HepG2 (cell line): Measurements from ENCODE around the gene ARL5C. TPM values are rescaled to one million over a fixed set of nuclear protein-coding genes. Genes with fewer than 3 reads are reported as not detected.

Experiments
- AHDC1 ChIP-seq: sonication (generic); formaldehyde crosslinking; IDR thresholded peaks from 2 replicates; pipeline ENCODE4 v1.5.1; 2020; ENCODE audit warnings: mild to moderate bottlenecking, missing genetic modification reagents, borderline replicate concordance
- HIC2 ChIP-seq: sonication (generic); formaldehyde crosslinking; IDR thresholded peaks from 2 replicates; pipeline ENCODE4 v1.9.0; 2022; ENCODE audit warnings: low read depth, missing genetic modification reagents
- KDM3A ChIP-seq: IDR thresholded peaks from 2 replicates; pipeline ENCODE4 v1.6.1; 2018; ENCODE audit warnings: low read depth, missing compliant biosample characterization
- NFE2L2 ChIP-seq: fragments of 150-350 bp; IDR thresholded peaks from 2 replicates; pipeline ENCODE4 v1.6.1; 2014; ENCODE audit warnings: low read length
- NR2C2 ChIP-seq: sonication (generic); formaldehyde crosslinking; IDR thresholded peaks from 2 replicates; pipeline ENCODE4 v1.4.0; 2020; ENCODE audit warnings: missing genetic modification reagents, mild to moderate bottlenecking, moderate library complexity, borderline replicate concordance
- PHF21A ChIP-seq: sonication (generic); formaldehyde crosslinking; IDR thresholded peaks from 2 replicates; pipeline ENCODE4 v1.5.0; 2020; ENCODE audit warnings: mild to moderate bottlenecking, missing genetic modification reagents
- POGZ ChIP-seq: sonication (generic); formaldehyde crosslinking; IDR thresholded peaks from 2 replicates; pipeline ENCODE4 v1.4.0; 2020; ENCODE audit warnings: mild to moderate bottlenecking, missing genetic modification reagents
- PRMT3 ChIP-seq: sonication (generic); formaldehyde crosslinking; IDR thresholded peaks from 2 replicates; pipeline ENCODE4 v1.8.1; 2022; ENCODE audit warnings: low read depth, mild to moderate bottlenecking, moderate library complexity, missing genetic modification reagents, borderline replicate concordance
- SP2 ChIP-seq: sonication (generic); formaldehyde crosslinking; IDR thresholded peaks from 2 replicates; pipeline ENCODE4 v1.5.1; 2020; ENCODE audit warnings: mild to moderate bottlenecking, missing genetic modification reagents
- SP4 ChIP-seq: sonication (generic); formaldehyde crosslinking; IDR thresholded peaks from 2 replicates; pipeline ENCODE4 v1.8.1; 2023; ENCODE audit warnings: mild to moderate bottlenecking, missing genetic modification reagents
- TBL1XR1 ChIP-seq: fragments of 150-350 bp; IDR thresholded peaks from 2 replicates; pipeline ENCODE4 v1.6.1; 2014; ENCODE audit warnings: borderline replicate concordance, low read length; ENCODE audit not compliant: partially characterized antibody
- ZNF121 ChIP-seq: sonication (generic); formaldehyde crosslinking; IDR thresholded peaks from 2 replicates; pipeline ENCODE4 v1.5.0; 2020; ENCODE audit warnings: mild to moderate bottlenecking, missing genetic modification reagents
- ZNF142 ChIP-seq: sonication (generic); formaldehyde crosslinking; IDR thresholded peaks from 2 replicates; pipeline ENCODE4 v1.4.0; 2020; ENCODE audit warnings: missing genetic modification reagents
- ZNF512 ChIP-seq: sonication (generic); formaldehyde crosslinking; IDR thresholded peaks from 2 replicates; pipeline ENCODE4 v1.4.0; 2020; ENCODE audit warnings: mild to moderate bottlenecking, missing genetic modification reagents
- ZNF878 ChIP-seq: sonication (generic); formaldehyde crosslinking; IDR thresholded peaks from 2 replicates; pipeline ENCODE4 v1.8.1; 2023; ENCODE audit warnings: mild to moderate bottlenecking, missing genetic modification reagents, moderate library complexity
- polyA plus RNA-seq, 8 experiments: library from polyadenylated mRNA; depleted of rRNA in 3 of 8; stranded (reverse) in 7 of 8; unstranded in 1 of 8; fragments of >200 nt; fragmentation: Illumina TruSeq in 4 of 8; extraction: Trizol in 4 of 8; gene quantifications; 2 replicates each; pipeline versions ENCODE4 v1.2.1 to v1.2.3, GENCODE V29; 2011 to 2016; ENCODE audit warnings: low read depth in 4 of 8, missing spikeins in 1 of 8, mixed read lengths in 1 of 8; ENCODE audit not compliant: insufficient read depth in 1 of 8
- total RNA-seq, 5 experiments: library from RNA; depleted of rRNA; stranded (reverse); fragments of >200 nt; fragmentation: Illumina TruSeq; extraction: Trizol; gene quantifications; 2 replicates each; pipeline ENCODE4 v1.2.3, GENCODE V29; 2016; ENCODE audit warnings: low read depth in 1 of 5

The ARL5C gene
- total and polyA plus RNA-seq, 2 of the 13 experiments (the other 11 are each of a cell fraction or from before 2014, with no cell fraction given): not detected

GRCh38 chr17:39153599-39154051 is 12.3 kb downstream of the ARL5C start (continued):
- TF ChIP-seq ZNF142 (CRISPR knock-in tag): peak; percentile 64; the same call in 1 of the 2 replicates
- TF ChIP-seq AHDC1 (CRISPR knock-in tag): no peak; the same call in 1 of the 2 replicates
- no peak for TF ChIP-seq HIC2 (CRISPR knock-in tag)
- TF ChIP-seq TBL1XR1: no peak
- no peak for TF ChIP-seq NR2C2 (CRISPR knock-in tag)
- no peak for TF ChIP-seq PRMT3 (CRISPR knock-in tag)
- TF ChIP-seq PHF21A: peak; percentile 71; the same call in 1 of the 2 replicates
- no peak for TF ChIP-seq NFE2L2
- TF ChIP-seq ZNF512 (CRISPR knock-in tag): no peak
- no peak; the same call in 1 of the 2 replicates for TF ChIP-seq ZNF878 (CRISPR knock-in tag)
- no peak for TF ChIP-seq SP2 (CRISPR knock-in tag)
- no peak; the same call in 1 of the 2 replicates for TF ChIP-seq ZNF121 (CRISPR knock-in tag)
- TF ChIP-seq KDM3A: no peak; the same call in 1 of the 2 replicates
- TF ChIP-seq SP4 (CRISPR knock-in tag): no peak
- no peak for TF ChIP-seq POGZ
